Neuronal stem cell (in vitro differentiated cells): ENCODE data around the gene ADISSP.

Experiments used
- DNase-seq: peaks from one replicate; pipeline ENCODE4 v3.0.0-alpha.2; 2013; ENCODE audit warnings: low spot score
- H2AFZ ChIP-seq: one replicate; pipeline ENCODE4 v1.6.1; 2013; ENCODE audit warnings: mild to moderate bottlenecking, low read length, inconsistent platforms
- H2AK5ac ChIP-seq: 2 replicates; pipeline ENCODE4 v1.6.1; 2013; ENCODE audit warnings: low read depth, mild to moderate bottlenecking, inconsistent platforms, low read length, moderate library complexity, mixed read lengths
- H2BK120ac ChIP-seq: 2 replicates; pipeline ENCODE4 v1.6.1; 2013; ENCODE audit warnings: low read depth, mild to moderate bottlenecking, inconsistent platforms, low read length, moderate library complexity, mixed read lengths
- H2BK12ac ChIP-seq: one replicate; pipeline ENCODE4 v1.6.1; 2013; ENCODE audit warnings: low read length, inconsistent platforms
- H2BK15ac ChIP-seq: 2 replicates; pipeline ENCODE4 v1.6.1; 2013; ENCODE audit warnings: mild to moderate bottlenecking, low read length, inconsistent platforms, mixed read lengths
- H2BK5ac ChIP-seq: one replicate; pipeline ENCODE4 v1.6.1; 2013; ENCODE audit warnings: inconsistent platforms, mild to moderate bottlenecking, low read length, moderate library complexity
- H3K14ac ChIP-seq: one replicate; pipeline ENCODE4 v1.6.1; 2013; ENCODE audit warnings: low read length, inconsistent platforms
- H3K18ac ChIP-seq: 2 replicates; pipeline ENCODE4 v1.6.1; 2013; ENCODE audit warnings: low read length, inconsistent platforms
- H3K23ac ChIP-seq: 2 replicates; pipeline ENCODE4 v1.6.1; 2013; ENCODE audit warnings: low read depth, mild to moderate bottlenecking, mixed read lengths, low read length, inconsistent platforms; ENCODE audit not compliant: poor library complexity
- H3K27ac ChIP-seq: replicated peaks from 3 replicates; pipeline ENCODE4 v1.5.1; 2013; ENCODE audit warnings: low read length, inconsistent platforms
- H3K27me3 ChIP-seq, 3 experiments: 2 replicates each; pipeline ENCODE4 v1.6.1; 2013; ENCODE audit warnings: low read length in 3 of 3, mild to moderate bottlenecking in 2 of 3, inconsistent platforms in 1 of 3, low read depth in 1 of 3, mixed read lengths in 1 of 3, moderate library complexity in 1 of 3; ENCODE audit not compliant: control insufficient read depth in 3 of 3, insufficient read depth in 3 of 3
- H3K36me3 ChIP-seq, 2 donors: replicated peaks in 1 of 2; 2 replicates each; pipeline ENCODE4 v1.6.1; 2013; ENCODE audit warnings: low read length in 2 of 2; ENCODE audit not compliant: control insufficient read depth in 2 of 2, insufficient read depth in 2 of 2
- H3K4ac ChIP-seq: 2 replicates; pipeline ENCODE4 v1.6.1; 2013; ENCODE audit warnings: inconsistent platforms, mild to moderate bottlenecking, low read length, moderate library complexity
- H3K4me1 ChIP-seq, 2 donors: 1 replicate in 1 of 2; 2 replicates in 1 of 2; pipeline ENCODE4 v1.6.1; 2013; ENCODE audit warnings: low read length in 2 of 2, low read depth in 1 of 2; ENCODE audit not compliant: control insufficient read depth in 2 of 2, insufficient read depth in 1 of 2
- H3K4me2 ChIP-seq: one replicate; pipeline ENCODE4 v1.6.1; 2013; ENCODE audit warnings: mild to moderate bottlenecking, low read length, inconsistent platforms; ENCODE audit not compliant: insufficient read depth, poor library complexity, severe bottlenecking
- H3K4me3 ChIP-seq, 2 donors: 2 replicates each; pipeline ENCODE4 v1.5.1; 2013; ENCODE audit warnings: low read length in 2 of 2, mild to moderate bottlenecking in 2 of 2, inconsistent platforms in 1 of 2, moderate library complexity in 1 of 2
- H3K79me1 ChIP-seq: one replicate; pipeline ENCODE4 v1.6.1; 2013; ENCODE audit warnings: low read depth, mild to moderate bottlenecking, inconsistent platforms, low read length, moderate library complexity
- H3K9ac ChIP-seq: one replicate; pipeline ENCODE4 v1.6.1; 2013; ENCODE audit warnings: mild to moderate bottlenecking, low read depth, low read length, inconsistent platforms; ENCODE audit not compliant: poor library complexity
- H3K9me3 ChIP-seq, 2 donors: replicated peaks in 1 of 2; 2 replicates each; pipeline versions ENCODE3 to v1.6.1; 2013; ENCODE audit warnings: low read length in 2 of 2, mild to moderate bottlenecking in 2 of 2, inconsistent platforms in 1 of 2, low read depth in 1 of 2, mixed read lengths in 1 of 2, moderate library complexity in 1 of 2; ENCODE audit not compliant: control insufficient read depth in 2 of 2, insufficient read depth in 1 of 2
- H4K8ac ChIP-seq: one replicate; pipeline ENCODE4 v1.6.1; 2013; ENCODE audit warnings: low read depth, mild to moderate bottlenecking, inconsistent platforms, low read length, moderate library complexity
- H4K91ac ChIP-seq: one replicate; pipeline ENCODE4 v1.6.1; 2013; ENCODE audit warnings: low read length, low read depth, mild to moderate bottlenecking, inconsistent platforms; ENCODE audit not compliant: poor library complexity
- WGBS, 2 donors: extraction: QIAGEN DNeasy Blood & Tissue Kit; methylation state at CpG; one replicate each; pipeline ENCODE4 v1.1.7; 2013; ENCODE audit warnings: missing lambda C conversion rate in 2 of 2, mixed read lengths in 1 of 2; ENCODE audit not compliant: insufficient read length in 2 of 2, insufficient replicate concordance in 1 of 2; ENCODE audit errors: extremely low coverage in 2 of 2; 5-methylcytosine and 5-hydroxymethylcytosine counted together

Gene ADISSP

GRCh38 chr20:3778976-3779375, 11.4 kb upstream of the ADISSP start:
- H2AK5ac ChIP-seq, result peak overlapping the region; percentile 27
- H3K23ac ChIP-seq, result no peak overlapping the region
- H3K18ac ChIP-seq, result no peak overlapping the region
- no peak overlapping the region for H3K14ac ChIP-seq
- no CpG with 5 or more reads among the region's 18 CpGs for WGBS, 2 donors
- H4K8ac ChIP-seq, result no peak overlapping the region
- no peak overlapping the region for H3K4me2 ChIP-seq
- H3K9me3 ChIP-seq, result peaks cover 3 to 4% of the 10 kb centered on the region in 2 donors
- no peak overlapping the region for H3K9ac ChIP-seq
- peaks cover 3 to 10% of the 10 kb centered on the region in 2 donors for H3K4me1 ChIP-seq
- no peak overlapping the region for H2BK5ac ChIP-seq
- peak overlapping the region; percentile 98 for H2BK15ac ChIP-seq
- H3K27me3 ChIP-seq, result peaks cover 2 to 46% (median 34%) of the 10 kb centered on the region in 3 experiments
- no peak overlapping the region for H3K4me3 ChIP-seq
- H3K79me1 ChIP-seq, result no peaks in the 10 kb centered on the region
- no peak overlapping the region for H3K27ac ChIP-seq
- H2AFZ ChIP-seq, result no peak overlapping the region
- DNase-seq, result no peak
- H3K4ac ChIP-seq, result no peak overlapping the region
- no peak overlapping the region for H2BK12ac ChIP-seq
- no peaks in the 10 kb centered on the region for H3K36me3 ChIP-seq
- H2BK120ac ChIP-seq, result no peak overlapping the region
- no peak overlapping the region for H4K91ac ChIP-seq

- H2BK120ac ChIP-seq, result peak overlapping the region; percentile 75
- H4K8ac ChIP-seq, result no peak overlapping the region
- DNase-seq, result peak; percentile 47
- H2BK12ac ChIP-seq, result peak overlapping the region; percentile 53
- no peak overlapping the region for H3K27ac ChIP-seq
- no peak overlapping the region for H2BK5ac ChIP-seq
- H3K14ac ChIP-seq, result peak overlapping the region; percentile 95
- peak overlapping the region; percentile 74 for H3K9ac ChIP-seq
- H3K18ac ChIP-seq, result peak overlapping the region; percentile 92
- no peak overlapping the region for H4K91ac ChIP-seq
- WGBS, 2 donors, result no CpG with 5 or more reads among the region's 70 CpGs
- H3K4me2 ChIP-seq, result peak overlapping the region; percentile 92
- peak overlapping the region; percentile 98 for H2BK15ac ChIP-seq
- H2AK5ac ChIP-seq, result peak overlapping the region; percentile 44
- peak overlapping the region; percentile 37 to 79 for H3K4me3 ChIP-seq
- H3K4me1 ChIP-seq, result peaks cover 3 to 10% of the 10 kb centered on the region in 2 donors
- H2AFZ ChIP-seq, result peak overlapping the region; percentile 97
- H3K4ac ChIP-seq, result no peak overlapping the region
- no peaks in the 10 kb centered on the region for H3K79me1 ChIP-seq
- peak overlapping the region; percentile 69 for H3K23ac ChIP-seq
- peaks cover 3 to 4% of the 10 kb centered on the region in 2 donors for H3K9me3 ChIP-seq
- H3K27me3 ChIP-seq, result peaks cover 2 to 51% (median 34%) of the 10 kb centered on the region in 3 experiments
- no peaks in the 10 kb centered on the region for H3K36me3 ChIP-seq
Observed at GRCh38 chr20:3777716-3778629, 10.4 kb upstream of the ADISSP start.

GRCh38 chr20:3777381-3777715, 9.8 kb upstream of the ADISSP start:
- Histone ChIP-seq H4K91ac (no peak overlapping the region), H2AFZ (peak overlapping the region; percentile 97), H4K8ac (peak overlapping the region; percentile 48), H3K18ac (peak overlapping the region; percentile 92), H3K9ac (peak overlapping the region; percentile 74), H3K14ac (peak overlapping the region; percentile 95), H2AK5ac (peak overlapping the region; percentile 44), H3K4me1 (peaks cover 3 to 10% of the 10 kb centered on the region in 2 donors), H2BK120ac (peak overlapping the region; percentile 75), H2BK15ac (peak overlapping the region; percentile 98), H3K23ac (peak overlapping the region; percentile 69), H3K27ac (no peak overlapping the region), H3K9me3 (peaks cover 3 to 4% of the 10 kb centered on the region in 2 donors), H3K4ac (no peak overlapping the region), H2BK5ac (no peak overlapping the region), H3K79me1 (no peaks in the 10 kb centered on the region), H3K27me3 (peaks cover 2 to 53% (median 34%) of the 10 kb centered on the region in 3 experiments), H2BK12ac (no peak overlapping the region), H3K36me3 (no peaks in the 10 kb centered on the region), H3K4me2 (peak overlapping the region; percentile 92), H3K4me3 (peak overlapping the region; percentile 37 to 79)
- no CpG with 5 or more reads among the region's 16 CpGs for WGBS, 2 donors
- no peak for DNase-seq

GRCh38 chr20:3775457-3776108, 8.0 kb upstream of the ADISSP start:
- Histone ChIP-seq H3K36me3 (no peaks in the 10 kb centered on the region), H3K79me1 (no peaks in the 10 kb centered on the region), H3K4me2 (no peak overlapping the region), H2BK120ac (no peak overlapping the region), H3K23ac (no peak overlapping the region), H4K91ac (no peak overlapping the region), H3K18ac (no peak overlapping the region), H2AFZ (no peak overlapping the region), H4K8ac (no peak overlapping the region), H3K4me3 (no peak overlapping the region), H3K9ac (no peak overlapping the region), H2BK5ac (no peak overlapping the region), H2BK15ac (no peak overlapping the region), H3K4me1 (peaks cover 0 to 7% of the 10 kb centered on the region in 2 donors), H2AK5ac (no peak overlapping the region), H3K27ac (no peak overlapping the region), H3K14ac (no peak overlapping the region), H3K9me3 (peaks cover 3 to 4% of the 10 kb centered on the region in 2 donors), H3K4ac (no peak overlapping the region), H2BK12ac (no peak overlapping the region), H3K27me3 (peaks cover 2 to 53% (median 34%) of the 10 kb centered on the region in 3 experiments)
- no CpG with 5 or more reads among the region's 4 CpGs for WGBS, 2 donors
- no peak for DNase-seq
